IPS-NIHi7 (cell line): ENCODE results near the gene ITPK1.

Source experiments
- DNase-seq: peaks from one replicate; pipeline ENCODE4 v3.0.0; 2012; ENCODE audit warnings: mixed read lengths; ENCODE audit errors: extremely low spot score

The ITPK1 gene

DNA sequence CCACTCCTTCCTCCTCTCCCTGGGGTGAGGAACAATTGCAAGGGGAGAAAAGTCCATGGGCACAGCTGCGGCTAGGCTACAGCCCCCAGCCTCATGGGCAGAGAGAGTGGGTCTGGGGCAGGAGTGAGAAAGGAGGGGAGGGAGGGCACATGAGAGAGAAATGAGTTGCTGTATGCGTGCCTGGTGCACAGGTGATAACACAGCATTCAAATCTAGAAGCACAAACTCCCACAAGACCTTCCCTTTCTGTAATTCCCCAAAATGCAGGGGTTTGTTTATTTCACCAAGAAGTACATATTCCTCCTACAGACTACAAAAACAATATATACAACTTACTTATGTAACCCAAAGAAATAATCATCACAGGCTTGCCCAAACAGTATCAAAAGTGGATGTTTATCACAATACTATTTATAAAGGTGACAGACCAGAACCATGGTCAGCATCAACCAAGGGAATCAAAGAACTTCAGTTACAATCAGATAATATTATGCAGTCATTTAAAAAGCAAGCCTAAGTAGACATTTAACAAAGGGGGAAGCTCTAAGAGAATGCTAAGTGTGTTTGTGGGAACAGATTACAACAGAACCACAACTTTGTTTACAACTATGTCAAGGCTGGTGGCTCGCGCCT is 54.2 kb downstream of the ITPK1 start:
- DNase-seq = no peak

DNA sequence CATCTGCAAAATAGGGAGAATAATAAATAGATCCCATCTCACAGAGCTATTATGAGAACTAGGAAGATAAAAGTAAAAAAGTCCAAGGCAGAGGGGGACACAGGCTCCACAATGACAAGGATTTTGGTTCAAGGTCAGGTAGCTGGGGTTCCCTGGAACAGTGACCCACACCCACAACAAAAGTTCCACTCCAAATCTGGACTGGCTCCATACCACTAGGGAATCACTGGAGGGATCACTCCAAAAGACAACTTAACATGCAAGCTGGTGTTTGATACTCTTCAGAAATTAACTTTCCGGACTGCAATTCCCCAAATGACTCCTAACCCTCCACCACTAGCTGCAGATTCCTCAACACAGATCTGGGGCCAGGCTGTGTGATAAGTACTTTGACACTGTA is 54.9 kb downstream of the ITPK1 start:
- DNase-seq = no peak

DNA sequence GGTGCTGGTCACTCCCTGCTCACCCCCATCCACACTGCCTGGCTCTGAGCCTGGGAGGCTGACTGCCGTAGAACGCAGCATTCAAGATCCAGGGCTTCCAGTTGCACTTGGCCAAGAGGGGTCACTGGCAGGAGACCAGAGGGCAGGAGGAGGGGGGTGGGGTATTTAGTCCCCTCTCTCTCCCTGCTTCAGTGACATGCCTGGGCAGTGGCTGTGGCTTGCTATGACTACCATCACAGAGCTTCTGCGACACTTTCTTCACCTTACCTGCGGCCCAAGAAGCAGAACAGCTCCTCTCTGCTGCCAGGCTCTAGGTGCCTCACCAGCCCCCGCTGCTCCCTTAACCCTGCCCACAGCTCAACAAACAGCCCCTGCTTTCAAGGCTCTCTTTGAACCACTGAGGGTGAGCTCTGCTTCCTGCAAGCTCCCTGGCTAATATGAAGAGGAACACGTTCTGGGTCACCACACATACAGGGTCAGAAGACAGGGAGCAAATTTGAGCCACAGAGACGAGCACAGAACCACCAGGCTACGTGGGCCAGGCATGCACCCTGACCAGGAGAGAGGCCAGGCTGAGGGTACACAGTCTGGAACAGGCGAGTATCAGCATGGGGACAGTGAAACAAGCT is 55.7 kb downstream of the ITPK1 start:
- DNase-seq = no peak

DNA sequence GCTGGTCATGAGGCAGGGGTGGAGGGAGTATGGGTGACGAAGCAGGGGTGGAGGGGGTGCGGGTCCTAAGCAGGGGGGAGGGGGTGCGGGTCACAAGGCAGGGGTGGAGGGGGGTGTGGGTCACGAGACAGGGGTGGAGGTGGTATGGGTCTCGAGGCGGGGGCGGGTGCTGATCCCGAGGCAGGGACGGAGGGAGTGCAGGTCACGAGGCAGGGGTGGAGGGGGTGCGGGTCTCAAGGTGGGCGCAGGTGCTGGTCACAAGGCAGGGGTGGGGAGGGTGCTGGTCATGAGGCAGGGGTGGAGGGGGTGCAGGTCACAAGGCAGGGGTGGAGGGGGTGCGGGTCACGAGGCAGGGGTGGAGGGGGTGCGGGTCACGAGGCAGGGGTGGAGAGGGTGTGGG is 56.5 kb downstream of the ITPK1 start:
- DNase-seq = no peak

DNA sequence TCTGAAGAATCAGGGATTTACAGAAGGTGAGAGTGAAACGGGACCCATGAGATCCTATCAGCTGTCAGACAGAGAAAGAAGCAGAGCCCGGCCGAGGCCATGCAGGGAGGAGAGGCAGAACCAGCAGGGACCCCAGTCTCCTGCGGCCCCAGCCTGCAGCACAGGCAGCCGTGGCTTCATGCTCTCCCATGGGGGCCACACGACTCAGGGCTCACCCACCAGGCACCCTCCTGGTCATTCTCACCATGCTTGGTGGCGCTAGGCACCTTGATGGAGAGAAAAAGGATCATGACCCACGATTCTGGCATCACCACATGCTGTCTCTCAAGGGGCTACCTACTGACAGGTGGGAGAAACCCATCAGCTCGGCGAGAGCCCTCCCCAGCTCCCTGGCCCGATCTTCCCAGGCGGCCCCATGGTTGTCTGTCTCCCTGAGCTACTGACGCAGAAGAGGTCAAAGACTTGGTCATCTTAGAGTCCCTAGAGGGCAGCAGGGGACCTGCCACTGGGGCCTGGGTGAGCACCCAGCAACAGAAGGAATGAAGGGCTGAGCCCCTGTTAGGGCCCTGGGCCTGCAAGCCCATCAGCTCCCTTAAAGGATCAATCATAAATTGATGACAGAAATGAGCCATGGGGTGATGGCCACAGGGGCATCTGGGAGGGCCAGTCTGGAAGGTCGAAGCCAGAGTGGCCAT is 58.0 kb downstream of the ITPK1 start:
- no peak for DNase-seq

DNA sequence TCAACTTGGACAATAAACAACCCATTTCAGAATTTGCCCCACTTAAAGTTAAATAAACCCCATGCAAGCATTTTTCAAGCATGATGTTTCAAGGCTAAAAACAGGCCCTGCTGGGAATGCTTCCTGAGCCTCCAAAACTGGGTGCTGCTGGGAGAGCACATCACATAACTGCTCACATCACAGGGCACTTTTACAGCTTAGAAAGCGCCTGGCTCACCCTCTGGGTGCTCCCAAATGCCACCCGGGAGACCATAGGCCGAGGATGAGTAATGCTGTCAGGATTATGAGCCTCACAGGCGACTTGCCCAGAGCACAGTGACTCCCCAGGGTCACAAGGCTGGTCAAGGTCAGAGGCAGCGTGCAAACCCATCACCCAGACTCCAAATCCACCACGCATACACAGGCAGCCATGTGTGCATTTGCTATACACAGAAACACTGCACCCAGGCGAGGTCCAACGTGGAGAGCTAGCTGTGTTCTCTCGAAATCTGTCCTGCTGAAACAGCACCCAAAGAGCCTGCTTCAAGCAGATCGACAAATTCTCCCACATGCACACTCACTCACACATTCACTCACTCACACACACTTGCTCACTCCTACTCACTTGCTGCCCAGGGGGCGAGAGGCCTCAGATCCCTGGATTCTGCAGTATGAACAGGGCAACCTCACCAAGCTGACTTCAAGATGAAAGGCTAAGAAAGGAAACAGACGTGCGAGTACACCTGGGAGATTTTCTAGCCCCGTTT is 58.7 kb downstream of the ITPK1 start:
- DNase-seq = no peak

DNA sequence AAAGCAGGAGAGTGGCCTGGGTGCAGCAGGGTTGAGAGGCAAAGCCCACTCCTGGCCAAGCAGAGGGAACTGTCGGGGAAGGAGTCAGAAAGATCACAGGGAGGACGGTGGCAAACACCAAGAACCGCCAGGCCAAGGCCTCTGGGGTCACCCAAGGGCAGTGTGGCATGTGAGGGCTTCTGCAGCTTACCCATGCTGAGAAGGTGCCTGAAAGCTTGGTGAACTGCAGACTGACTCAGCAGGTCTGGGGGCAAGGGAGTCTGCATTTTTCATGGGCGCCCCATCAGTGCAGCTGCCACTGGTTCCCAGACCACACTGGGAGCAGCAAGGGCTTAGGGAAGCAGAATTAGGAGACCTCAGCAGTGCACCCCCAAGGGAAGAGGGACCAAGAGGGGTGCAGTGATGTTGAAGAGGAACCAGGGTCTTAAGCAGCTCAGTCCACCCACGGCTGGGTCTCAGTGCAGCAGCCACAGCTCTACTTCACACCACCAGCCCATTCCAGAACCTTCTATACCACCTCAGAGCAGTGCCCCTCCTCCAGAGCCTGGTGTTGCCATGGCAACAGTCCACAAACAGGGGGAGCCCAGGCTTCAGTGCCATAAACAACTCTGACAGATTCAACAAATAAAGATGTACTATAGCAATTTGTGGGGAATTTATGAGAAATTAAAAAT is 59.4 kb downstream of the ITPK1 start:
- DNase-seq = no peak

DNA sequence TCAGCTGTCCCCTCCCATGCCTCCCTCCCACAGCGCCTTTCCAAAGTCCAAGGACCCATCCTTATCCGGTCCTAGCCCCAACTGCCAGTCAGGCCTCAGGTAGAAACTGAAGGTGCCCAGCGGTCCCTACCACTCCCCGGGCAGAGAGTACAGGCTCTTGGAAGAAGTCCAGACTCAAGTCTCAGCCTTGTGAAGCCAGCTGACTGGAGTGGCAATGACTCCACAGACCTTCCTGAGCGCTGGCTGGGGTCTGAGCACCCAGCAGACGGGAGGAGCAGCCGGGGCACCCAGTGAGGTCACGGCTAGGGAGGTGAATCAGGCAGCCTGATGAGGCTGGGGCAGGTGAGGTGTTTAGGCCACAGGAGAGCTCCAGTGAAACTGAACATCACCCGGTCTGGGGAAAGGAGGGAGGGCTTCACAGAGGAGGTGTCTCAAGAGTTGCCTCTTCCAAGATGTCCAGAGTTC is 60.0 kb downstream of the ITPK1 start:
- DNase-seq = no peak

DNA sequence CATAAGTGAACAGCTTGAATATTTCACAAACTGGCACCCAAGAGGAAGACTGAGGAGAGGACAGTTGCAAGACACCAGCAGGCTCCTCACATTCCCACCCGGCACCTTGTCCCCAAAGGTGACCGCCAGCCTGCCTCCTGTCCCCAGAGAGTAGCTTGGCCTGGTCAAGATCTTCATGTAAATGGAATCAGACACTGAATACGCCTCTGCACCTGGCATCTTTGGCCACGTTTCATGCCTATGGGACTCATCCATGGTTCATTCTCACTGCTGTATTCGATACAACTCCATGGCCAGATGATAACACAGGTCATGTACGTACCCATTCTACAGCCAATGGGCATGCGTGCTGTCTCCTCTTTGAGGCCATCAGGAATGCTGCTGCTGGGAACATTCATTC is 60.8 kb downstream of the ITPK1 start:
- DNase-seq = no peak

DNA sequence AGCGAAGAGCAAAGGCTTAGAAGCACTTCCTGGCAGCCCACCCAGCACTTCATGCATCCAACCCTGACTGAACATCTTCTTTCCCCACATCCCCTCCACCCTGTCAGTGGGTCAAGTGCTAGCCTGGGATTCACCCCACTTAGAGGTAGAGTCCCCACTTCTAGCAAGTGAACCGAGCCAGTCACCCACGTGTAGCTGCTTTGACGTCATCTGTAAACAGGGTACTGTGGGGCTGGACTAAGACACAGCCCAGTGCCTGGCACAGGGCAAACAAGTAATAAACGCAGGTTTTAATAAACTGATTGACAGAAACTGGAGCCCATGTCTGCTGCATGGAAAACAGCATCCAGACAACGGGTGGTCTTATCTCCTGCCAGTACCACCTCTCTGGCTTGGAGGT is 61.7 kb downstream of the ITPK1 start:
- DNase-seq = no peak

DNA sequence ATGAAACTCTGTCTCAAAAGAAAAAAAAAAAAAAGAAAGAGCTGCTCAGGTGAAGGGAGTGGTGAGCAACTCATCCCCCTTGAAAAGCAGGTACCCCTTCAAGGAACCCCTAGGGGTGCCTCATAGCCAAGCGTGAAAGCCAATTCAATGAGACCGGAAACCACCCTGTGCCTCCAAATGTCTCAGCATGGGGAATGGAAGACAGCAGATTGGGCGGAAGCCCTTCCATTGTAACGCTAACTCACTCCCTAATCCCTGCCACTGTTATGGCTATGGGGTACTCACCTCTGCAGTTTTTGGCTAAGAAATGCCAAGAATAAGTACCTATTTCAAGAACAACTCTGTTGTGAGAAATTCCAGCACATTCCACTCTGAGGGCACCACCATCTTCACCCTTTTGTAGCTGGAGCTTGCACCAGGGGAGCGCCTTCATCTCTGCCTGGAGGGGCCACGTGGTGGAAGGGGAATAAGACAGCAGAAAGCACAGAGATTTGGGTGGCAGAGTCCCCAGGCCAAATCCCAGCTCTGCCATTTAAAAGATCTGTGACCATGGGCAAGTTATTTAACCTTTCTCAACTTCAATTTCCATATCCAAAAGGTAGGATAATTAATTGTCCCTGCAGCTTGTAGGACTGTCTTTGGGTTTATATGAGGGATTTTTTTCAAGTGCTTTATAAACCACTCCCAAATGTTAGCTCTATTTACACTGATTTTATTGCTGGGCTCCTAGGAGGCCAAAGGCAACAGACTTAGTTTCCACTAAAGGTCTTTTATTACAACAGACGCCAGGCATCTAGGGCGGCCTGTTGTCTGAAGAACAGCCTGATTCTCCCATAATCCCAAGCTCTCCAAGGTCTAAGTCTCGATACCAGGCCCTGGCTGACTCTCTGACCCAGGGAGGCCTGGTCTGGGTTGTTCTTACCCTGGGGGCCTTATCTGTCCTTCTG is 63.9 kb downstream of the ITPK1 start:
- peak; percentile 66 for DNase-seq

DNA sequence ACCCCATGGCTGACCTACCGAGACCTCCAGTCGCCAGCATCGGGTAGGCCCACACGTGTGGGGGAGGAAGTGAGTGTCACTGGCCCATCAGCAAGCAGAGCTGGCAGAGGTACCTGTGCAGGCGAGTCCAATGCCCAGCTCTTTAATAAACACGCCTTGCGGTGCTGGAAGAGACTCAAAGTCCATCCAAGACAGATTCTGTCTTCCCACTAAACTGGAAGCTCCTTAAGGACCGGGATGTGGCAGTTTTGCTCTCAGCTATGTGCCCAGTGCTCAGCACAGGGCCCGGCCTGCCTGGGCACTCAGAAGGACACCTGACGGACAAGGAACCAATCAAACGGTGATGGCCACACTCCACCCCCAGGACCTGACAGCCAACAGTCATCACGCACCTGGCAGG is 65.0 kb downstream of the ITPK1 start:
- no peak for DNase-seq

DNA sequence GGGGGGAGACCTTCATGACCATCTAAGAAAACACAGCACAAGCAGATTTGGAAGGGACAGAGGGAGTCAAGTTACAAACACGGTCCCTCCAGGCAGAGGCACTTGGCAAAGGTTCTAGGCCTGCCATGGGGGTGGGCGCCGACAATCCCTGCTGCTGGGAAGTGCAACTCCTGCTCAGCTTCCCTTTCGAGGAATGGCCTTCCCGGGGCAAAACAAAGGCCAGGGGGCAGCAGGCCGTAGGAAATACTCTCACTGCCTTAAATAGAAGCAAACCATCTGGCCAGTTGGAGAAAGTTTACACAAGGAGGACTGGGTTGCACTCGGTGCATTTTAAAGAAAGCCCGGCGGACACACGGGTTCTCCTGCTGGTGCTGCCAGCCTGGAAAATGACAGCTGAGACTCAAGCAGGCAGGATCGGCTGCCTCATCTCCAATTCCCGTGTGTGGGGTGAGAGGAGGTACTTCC is 65.8 kb downstream of the ITPK1 start:
- no peak for DNase-seq

DNA sequence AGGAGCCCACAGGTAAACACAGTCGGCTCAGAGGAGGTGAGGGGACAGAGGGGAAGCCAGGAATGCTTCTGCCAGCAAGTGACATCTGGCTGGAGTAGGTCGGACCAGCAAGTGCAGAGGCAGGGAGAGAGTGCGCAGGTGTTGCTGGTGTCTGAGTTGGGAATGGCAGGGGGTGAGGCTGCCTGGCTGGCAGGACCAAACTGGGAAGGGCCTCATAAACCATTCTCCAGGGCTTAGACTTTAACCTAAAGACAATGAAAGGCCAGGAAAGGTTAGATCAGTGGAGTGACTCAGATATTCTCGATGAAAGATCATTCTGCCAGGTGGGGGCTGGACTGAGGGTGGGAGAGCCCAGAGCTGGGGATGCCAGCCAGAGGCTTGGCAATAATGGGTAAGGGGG is 66.4 kb downstream of the ITPK1 start:
- DNase-seq = no peak

DNA sequence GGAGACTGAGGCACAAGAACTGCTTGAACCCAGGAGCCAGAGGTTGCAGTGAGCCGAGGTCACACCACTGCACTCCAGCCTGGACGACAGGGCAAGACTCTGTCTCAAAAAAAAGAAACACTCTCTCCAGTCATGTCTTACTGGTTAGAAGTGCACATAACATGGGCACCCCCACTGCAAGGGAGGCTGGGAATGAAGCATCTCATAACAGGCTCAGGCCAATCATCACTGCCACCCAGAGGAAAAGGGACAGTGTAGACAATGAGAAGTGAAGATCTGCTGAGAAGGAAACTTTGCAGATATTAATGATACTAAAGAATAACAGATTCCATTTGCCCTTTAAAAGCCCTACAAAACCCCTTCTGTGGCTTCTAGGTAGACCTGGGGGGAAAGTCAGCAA is 66.9 kb downstream of the ITPK1 start:
- DNase-seq = no peak

DNA sequence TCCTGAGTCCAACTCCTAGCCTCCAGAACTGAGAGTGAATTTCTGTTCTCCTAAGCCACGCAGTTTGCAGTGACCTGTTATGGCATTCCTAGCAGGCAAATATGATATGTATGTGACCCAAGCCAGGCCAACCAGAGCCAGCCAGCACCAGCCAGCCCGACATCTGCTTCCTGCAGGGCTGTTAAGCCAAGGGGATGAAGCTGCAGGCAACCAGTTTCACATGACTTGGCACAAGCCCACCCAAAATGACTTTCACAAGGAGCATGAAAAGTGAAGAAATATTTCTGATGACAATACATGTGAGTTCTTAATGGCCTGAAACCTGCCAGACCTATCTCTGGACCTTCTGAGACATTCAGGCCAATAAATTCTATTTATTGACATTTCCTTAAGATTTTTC is 68.1 kb downstream of the ITPK1 start:
- no peak for DNase-seq

DNA sequence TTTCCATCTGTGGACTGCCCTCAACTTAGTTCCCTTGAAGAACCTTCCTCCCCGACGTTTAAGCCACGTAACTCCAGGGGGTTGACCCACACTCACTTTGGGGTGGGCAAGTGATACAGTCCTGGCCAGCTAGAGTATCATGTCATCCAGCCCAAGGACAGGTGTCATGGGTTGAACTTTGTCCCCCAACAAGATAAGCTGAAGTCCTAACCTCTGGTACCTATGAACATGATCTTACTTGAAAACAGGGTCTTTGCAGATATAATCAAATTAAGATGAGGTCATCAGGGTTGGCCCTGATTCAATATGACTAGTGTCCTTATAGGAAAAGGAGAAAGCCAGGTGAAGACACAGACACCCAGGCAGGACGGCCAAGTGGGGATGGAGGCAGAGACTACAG is 68.6 kb downstream of the ITPK1 start:
- no peak for DNase-seq

DNA sequence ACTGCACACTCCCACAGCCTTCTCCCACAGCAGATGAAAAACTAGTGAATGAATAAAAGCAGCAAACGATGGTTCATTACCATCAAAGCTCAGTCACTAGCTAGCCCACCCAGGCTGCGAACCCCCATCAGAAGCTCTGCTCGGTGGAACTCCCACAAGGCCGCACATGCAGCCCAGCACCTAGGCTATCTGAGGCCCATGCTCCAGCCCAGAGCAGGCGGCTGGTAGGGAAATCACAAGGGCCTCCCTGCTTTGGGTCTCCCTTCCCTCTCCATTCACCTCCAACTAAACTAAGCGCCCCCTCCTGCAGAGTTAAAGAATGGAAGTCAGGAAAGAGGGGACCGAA is 69.0 kb downstream of the ITPK1 start:
- no peak for DNase-seq

DNA sequence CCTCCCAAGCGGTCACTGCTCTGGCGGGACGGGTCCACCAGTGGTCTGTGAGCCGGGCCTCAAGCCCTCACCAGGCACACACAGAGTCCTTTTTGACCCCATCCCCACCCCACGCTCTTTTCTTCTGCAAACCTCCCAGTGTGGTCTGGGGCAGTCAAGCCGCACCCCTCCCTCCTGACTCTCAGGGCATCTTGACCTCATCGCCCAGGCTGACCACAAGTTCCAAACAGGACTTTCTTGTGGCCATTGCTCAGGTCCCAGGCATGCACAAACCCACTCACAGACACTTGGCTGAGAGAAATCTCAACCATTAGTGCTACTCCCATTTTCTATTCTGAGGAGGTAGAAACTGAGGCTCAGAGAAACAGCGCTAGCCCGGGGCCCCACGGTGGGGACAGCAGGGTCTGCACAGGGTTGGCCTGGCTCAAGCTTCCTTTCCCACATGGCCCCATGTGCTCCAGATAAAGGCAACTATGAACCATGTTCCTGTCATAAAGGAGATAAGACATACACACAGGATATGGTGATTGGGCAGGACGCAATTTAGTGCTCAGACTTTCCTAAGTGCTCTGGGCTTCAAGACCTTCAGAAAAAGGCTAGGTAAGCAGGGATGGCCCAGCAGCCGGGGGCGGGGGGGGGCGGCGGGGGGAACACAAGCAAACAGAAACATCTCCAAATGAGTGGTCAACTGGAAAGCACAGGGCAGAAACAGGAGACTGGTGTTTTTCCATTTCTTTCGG is 69.6 kb downstream of the ITPK1 start:
- DNase-seq = no peak

DNA sequence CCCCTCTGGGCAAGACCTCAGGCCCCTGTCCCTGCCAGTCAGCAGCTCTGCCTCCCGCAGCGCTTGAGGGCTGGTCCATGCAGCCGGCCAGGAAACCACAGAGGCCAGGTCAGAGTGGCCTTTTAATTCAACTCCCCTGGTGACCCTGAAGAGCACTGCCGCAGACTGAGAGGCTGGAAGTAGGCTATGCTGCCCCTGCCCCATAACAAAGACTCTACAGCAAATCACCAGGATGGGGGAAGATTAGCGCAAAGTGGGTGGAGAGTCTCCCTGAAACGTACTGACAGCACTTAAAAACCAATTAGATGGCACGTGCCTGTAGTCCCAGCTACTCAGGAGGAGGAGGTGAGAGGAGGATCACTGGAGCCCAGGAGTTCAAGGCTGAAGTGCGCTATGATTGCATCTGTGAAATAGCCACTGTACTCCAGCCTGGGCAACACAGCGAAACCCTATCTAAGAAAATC is 70.5 kb downstream of the ITPK1 start:
- DNase-seq = peak; percentile 69
